GM12872 (cell line): ENCODE measurements around the gene CDC42BPB.

Experiments
- CTCF ChIP-seq: IDR thresholded peaks from 3 replicates; pipeline ENCODE4 v1.5.1; 2011; ENCODE audit warnings: low read depth, mild to moderate bottlenecking, low read length, moderate library complexity; ENCODE audit not compliant: insufficient read depth

The CDC42BPB gene

GRCh38 chr14:103057372-103058163, at the start of gene CDC42BPB:
CDC42BPB (minus strand) TSS chr14:103057549; CDS start chr14:103057173, 376 bp downstream.
- no peak for TF ChIP-seq CTCF

DNA sequence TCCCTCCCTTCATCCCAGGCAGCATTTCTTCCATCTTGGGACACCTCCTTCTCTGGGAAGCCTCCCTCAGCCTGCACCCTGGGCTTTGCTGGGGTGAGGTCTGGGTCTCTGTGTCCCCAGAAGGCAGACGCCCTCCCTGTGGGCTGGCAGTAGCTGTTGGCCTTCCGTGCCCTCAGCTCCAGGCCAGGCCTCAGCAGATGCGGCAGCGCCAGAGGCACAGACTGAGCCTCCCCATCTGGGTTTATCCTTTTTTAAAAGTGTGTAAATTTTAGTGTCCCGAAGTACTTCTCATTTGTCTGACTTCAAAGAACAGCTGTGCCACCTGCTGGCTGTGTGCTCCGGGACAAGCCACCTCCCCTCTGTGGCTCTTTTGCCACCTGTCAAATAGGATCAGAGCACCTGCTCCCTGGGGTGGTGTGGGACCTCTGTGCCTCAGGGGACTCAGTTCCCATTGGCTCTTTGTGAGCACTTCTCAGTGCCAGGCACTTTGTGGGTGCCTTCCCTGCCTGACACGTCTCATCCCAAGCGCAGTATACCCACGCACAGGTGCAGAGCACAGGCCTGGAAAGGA, 48.3 kb upstream of the CDC42BPB start:
- TF ChIP-seq CTCF: peak; percentile 41; the same call in 2 of the 3 replicates

DNA sequence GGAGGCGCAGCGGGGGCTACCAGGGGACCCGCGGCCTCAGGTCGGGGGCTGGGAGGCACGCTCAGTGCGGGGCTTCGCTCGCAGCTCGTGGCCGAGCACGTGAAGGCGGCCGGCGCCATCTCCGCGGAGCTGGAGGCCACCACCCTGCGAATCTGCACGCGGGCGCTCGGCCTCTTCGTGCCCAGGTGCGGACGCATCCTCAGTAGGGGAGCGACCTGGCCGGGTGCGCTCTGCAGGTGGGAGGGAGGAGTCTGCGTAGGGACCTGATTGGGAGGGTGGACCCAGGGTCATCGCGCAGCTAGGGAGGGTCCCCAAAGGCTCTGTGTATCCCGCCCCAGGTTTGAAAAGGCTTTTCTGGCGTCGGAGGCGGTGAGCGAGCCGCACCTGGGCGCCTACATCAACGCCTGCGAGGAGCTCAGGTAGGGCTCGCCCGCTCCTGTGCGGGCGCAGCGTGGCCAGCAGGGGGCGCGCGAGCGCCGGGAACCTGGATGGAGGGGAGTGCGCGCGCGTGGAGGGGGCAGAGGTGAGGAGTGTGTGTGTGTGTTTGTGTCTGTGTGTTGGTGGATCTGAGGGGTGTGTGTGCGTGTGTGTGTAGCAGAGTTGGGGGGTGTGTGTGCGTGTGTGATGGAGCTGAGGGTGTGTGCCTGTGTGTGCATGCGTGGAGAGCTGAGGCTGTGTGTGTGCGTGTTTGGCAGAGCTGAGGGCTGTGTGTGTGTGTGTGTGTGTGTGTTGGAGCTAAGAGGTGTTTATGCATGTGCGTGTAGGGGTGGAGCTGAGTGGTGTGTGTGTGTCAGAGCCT, 47.5 kb upstream of the CDC42BPB start:
- peak; percentile 97 for TF ChIP-seq CTCF

DNA sequence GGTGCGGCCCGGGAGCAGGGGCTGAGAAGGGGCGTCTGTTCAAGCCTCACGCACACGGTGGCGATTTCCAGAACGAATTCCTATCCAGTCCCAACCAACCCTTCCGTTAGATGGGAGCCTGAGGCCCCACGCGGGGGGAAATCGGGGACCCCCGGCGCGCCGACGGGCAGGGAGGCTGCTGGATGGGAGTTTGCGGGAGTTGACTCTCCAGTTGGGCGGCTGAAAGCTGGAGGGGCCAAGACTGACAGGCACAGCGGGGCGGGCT, 47.0 kb upstream of the CDC42BPB start:
- TF ChIP-seq CTCF: no peak

DNA sequence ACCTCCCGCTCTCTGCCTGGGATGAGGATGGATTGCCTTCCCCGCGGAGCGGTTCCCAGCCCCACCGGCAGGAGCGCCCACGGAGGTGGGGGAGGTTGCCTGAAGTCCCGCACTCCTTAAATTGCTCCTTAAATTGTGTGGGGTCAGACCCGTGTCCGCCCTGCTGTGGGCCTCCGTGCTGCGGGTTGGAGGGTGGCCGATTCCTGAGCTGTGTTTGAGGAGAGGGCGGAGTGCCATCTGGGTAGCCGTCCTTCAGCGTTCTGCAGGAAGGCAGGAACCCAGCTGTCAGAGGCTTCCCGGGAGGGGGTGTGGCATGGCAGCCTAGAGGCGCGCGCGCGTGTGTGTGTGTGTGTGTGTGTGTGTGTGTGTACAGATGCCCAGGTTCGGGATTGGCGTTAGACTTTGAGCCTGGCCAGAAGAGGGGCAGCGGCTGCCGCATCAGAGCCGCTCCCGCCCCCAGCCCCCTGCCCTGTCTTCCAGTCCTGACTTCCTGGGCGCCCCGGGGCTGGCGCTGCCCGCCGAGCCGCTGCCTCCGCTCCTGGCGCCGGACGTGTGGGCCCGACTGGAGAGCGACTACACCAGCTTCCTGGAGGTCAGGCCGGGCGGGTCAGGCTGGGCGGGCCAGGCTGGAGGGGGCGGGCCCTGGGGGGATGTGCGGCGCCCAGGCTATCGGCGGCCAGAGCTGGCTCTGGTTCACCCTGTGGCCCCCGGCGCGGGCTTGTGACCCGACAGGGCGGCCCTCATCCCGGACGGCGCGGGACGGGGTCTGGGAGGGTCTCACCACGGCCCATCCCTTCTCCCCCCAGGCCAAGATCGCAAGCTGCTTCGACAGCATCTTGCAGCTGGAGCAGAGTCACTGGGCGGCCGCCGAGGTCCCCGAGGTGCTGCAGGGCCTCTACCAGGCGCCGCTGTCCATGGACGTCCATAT, 46.4 kb upstream of the CDC42BPB start:
- no peak for TF ChIP-seq CTCF

DNA sequence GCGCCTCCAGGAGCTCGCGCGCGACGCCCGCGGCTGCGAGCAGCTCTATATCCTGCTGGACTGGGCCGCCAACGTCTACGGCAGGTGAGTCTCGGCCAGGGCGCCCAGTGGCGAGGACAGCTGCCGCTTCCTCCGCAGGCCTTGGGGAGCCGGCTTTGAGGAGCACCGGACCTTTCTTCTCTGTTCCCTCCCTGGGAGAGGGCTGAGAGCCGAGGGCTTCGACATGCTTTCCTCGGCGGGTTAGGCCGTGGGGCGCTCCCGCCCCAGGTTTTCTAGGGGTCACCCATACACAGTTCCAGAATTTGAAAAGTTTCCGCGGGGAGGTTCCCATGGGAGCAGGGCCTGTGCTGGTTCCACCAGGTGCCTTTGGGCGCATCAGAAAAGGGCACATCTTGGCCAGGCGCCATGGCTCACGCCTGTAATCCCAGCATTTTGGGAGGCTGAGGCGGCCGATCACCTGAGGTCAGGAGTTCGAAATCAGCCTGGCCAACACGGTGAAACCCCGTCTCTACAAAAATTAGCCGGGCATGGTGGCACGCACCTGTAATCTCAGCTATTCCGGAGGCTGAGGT, 45.4 kb upstream of the CDC42BPB start:
- TF ChIP-seq CTCF: no peak
